Astrocyte of the hippocampus (primary cell): ENCODE results near the gene POLD3.
"Not testable (repeated sequence)": the region's sequence is repeated elsewhere in the genome, so short reads cannot be mapped to it uniquely, and the experiment has no call there.

Experiments used
- DNase-seq: peaks from one replicate; pipeline ENCODE4 v3.0.0; 2011; ENCODE audit warnings: low read depth, low spot score

The POLD3 gene

GRCh38 chr11:74636630-74637184, 44.3 kb downstream of the POLD3 start:
- DNase-seq = peak; percentile 61

GRCh38 chr11:74637700-74638099, 45.3 kb downstream of the POLD3 start:
- DNase-seq = no peak

- no peak for DNase-seq
These were observed 46.5 kb downstream of the POLD3 start for GRCh38 chr11:74638869-74639268.

GRCh38 chr11:74639533-74639932, 47.2 kb downstream of the POLD3 start:
- DNase-seq = no peak

- peak; percentile 81 for DNase-seq
These were observed 48.9 kb downstream of the POLD3 start for GRCh38 chr11:74641289-74641688.

GRCh38 chr11:74641905-74642304, 49.5 kb downstream of the POLD3 start:
- DNase-seq = no peak

GRCh38 chr11:74642912-74643311, 50.5 kb downstream of the POLD3 start:
- no peak for DNase-seq

- DNase-seq = no peak
These were observed 51.7 kb downstream of the POLD3 start for GRCh38 chr11:74644081-74644480.

GRCh38 chr11:74646215-74646614, 53.8 kb downstream of the POLD3 start:
- no peak for DNase-seq

- DNase-seq = no peak
These were observed 54.6 kb downstream of the POLD3 start for GRCh38 chr11:74646954-74647353.

GRCh38 chr11:74647404-74647803, 55.0 kb downstream of the POLD3 start:
- DNase-seq = no peak

GRCh38 chr11:74647831-74648230, 55.4 kb downstream of the POLD3 start:
- DNase-seq = no peak

- DNase-seq = no peak
These were observed 56.5 kb downstream of the POLD3 start for GRCh38 chr11:74648894-74649293.

- DNase-seq = no peak
These were observed 58.1 kb downstream of the POLD3 start for GRCh38 chr11:74650498-74650897.

GRCh38 chr11:74654976-74655375, 62.6 kb downstream of the POLD3 start:
- no peak for DNase-seq

- DNase-seq = not testable (repeated sequence)
These were observed 66.7 kb downstream of the POLD3 start for GRCh38 chr11:74659124-74659523.

GRCh38 chr11:74662487-74663103, 70.2 kb downstream of the POLD3 start:
- no peak for DNase-seq

GRCh38 chr11:74663315-74663714, 70.9 kb downstream of the POLD3 start:
- no peak for DNase-seq

GRCh38 chr11:74669211-74670160, 77.1 kb downstream of the POLD3 start:
- no peak for DNase-seq

GRCh38 chr11:74670171-74670570, 77.8 kb downstream of the POLD3 start:
- no peak for DNase-seq

GRCh38 chr11:74671520-74672196, 79.3 kb downstream of the POLD3 start:
- DNase-seq = peak; percentile 25

- DNase-seq = no peak
These were observed 80.1 kb downstream of the POLD3 start for GRCh38 chr11:74672332-74672955.
